IPS-18a (cell line): ENCODE data around the gene PDE4B.

Source experiments
- H3K27ac ChIP-seq: one replicate; pipeline ENCODE4 v1.5.1; 2013; ENCODE audit warnings: low read length
- H3K27me3 ChIP-seq: one replicate; pipeline ENCODE4 v1.6.1; 2013; ENCODE audit warnings: mild to moderate bottlenecking, low read length; ENCODE audit not compliant: control insufficient read depth, insufficient read depth
- H3K36me3 ChIP-seq: one replicate; pipeline ENCODE4 v1.6.1; 2013; ENCODE audit warnings: low read depth, low read length; ENCODE audit not compliant: control insufficient read depth
- H3K4me1 ChIP-seq: one replicate; pipeline ENCODE4 v1.6.1; 2013; ENCODE audit warnings: low read depth, low read length; ENCODE audit not compliant: control insufficient read depth
- H3K4me3 ChIP-seq: one replicate; pipeline ENCODE4 v1.5.1; 2013; ENCODE audit warnings: low read length
- H3K9ac ChIP-seq: one replicate; pipeline ENCODE4 v1.6.1; 2013; ENCODE audit warnings: mild to moderate bottlenecking, low read length, moderate library complexity
- H3K9me3 ChIP-seq: one replicate; pipeline ENCODE4 v1.6.1; 2013; ENCODE audit warnings: low read depth, low read length; ENCODE audit not compliant: control insufficient read depth

PDE4B gene

GRCh38 chr1:65980237-65980636 lies 187.5 kb downstream of the PDE4B start:
- Histone ChIP-seq H3K36me3 (no peaks in the 10 kb centered on the region), H3K27me3 (no peaks in the 10 kb centered on the region), H3K27ac (no peak overlapping the region), H3K4me1 (no peaks in the 10 kb centered on the region), H3K9ac (no peak overlapping the region), H3K9me3 (peaks cover 9% of the 10 kb centered on the region), H3K4me3 (no peak overlapping the region)

DNA sequence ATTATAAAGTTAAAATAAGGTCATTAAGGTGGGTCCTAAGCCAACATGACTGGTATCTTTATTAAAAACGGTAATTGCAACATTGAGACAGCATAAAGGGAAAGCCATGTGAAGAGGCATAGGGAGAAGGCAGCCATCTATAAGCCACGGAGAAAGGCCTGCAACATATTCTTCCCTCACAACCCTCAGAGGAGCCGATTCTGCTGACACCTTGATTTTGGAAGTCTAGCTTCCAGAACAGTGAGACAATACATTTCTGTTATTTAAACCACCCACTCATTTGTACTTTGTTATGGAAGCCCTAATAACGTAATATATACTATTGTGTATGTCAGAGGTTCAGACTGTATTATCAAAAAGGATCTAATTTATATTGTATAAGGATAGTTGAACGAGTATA lies 190.8 kb downstream of the PDE4B start:
- H3K9ac ChIP-seq: no peak overlapping the region

GRCh38 chr1:65985393-65986066 lies 192.8 kb downstream of the PDE4B start:
- Histone ChIP-seq H3K36me3 (no peaks in the 10 kb centered on the region), H3K27me3 (no peaks in the 10 kb centered on the region), H3K27ac (no peak overlapping the region), H3K4me1 (no peaks in the 10 kb centered on the region), H3K9me3 (no peaks in the 10 kb centered on the region), H3K9ac (no peak overlapping the region), H3K4me3 (no peak overlapping the region)

More for the DNA sequence above, 190.8 kb downstream of the PDE4B start:
- H3K9me3 ChIP-seq: no peaks in the 10 kb centered on the region
- no peaks in the 10 kb centered on the region for H3K36me3 ChIP-seq
- no peaks in the 10 kb centered on the region for H3K4me1 ChIP-seq
- H3K27ac ChIP-seq: no peak overlapping the region
- no peaks in the 10 kb centered on the region for H3K27me3 ChIP-seq
- no peak overlapping the region for H3K4me3 ChIP-seq

GRCh38 chr1:65986146-65986545 lies 193.5 kb downstream of the PDE4B start:
- no peaks in the 10 kb centered on the region for H3K4me1 ChIP-seq
- H3K27ac ChIP-seq: no peak overlapping the region
- no peak overlapping the region for H3K9ac ChIP-seq
- H3K9me3 ChIP-seq: no peaks in the 10 kb centered on the region
- H3K36me3 ChIP-seq: no peaks in the 10 kb centered on the region
- H3K27me3 ChIP-seq: no peaks in the 10 kb centered on the region
- no peak overlapping the region for H3K4me3 ChIP-seq

DNA sequence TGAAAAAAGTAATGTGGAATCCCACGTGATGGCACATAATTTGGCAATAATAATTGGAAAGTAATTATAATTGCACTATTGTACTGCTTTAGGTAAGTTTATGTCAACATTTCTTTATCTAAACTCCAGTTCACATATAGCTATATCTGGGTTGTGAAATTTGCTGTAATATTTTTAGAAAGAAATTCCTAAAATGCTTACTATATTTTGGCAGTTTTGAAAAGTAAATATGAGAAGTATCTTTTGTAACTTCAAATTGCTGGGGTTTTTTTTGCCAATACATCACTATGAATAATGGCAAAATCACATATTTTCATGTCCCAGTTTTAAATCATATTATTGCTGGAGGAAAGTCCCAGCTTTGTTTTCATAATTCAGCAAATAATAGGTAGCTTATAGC lies 197.5 kb downstream of the PDE4B start:
- Histone ChIP-seq H3K27me3 (no peaks in the 10 kb centered on the region), H3K4me3 (no peak overlapping the region), H3K27ac (no peak overlapping the region), H3K36me3 (no peaks in the 10 kb centered on the region), H3K9me3 (no peaks in the 10 kb centered on the region), H3K4me1 (no peaks in the 10 kb centered on the region), H3K9ac (no peak overlapping the region)

- H3K27me3 ChIP-seq: no peaks in the 10 kb centered on the region
- no peak overlapping the region for H3K4me3 ChIP-seq
- no peak overlapping the region for H3K9ac ChIP-seq
These were observed 199.0 kb downstream of the PDE4B start for GRCh38 chr1:65991694-65992093.

GRCh38 chr1:65992165-65992821 lies 199.6 kb downstream of the PDE4B start:
- Histone ChIP-seq H3K9me3 (no peaks in the 10 kb centered on the region), H3K27ac (no peak overlapping the region), H3K4me3 (no peak overlapping the region), H3K9ac (no peak overlapping the region), H3K27me3 (no peaks in the 10 kb centered on the region), H3K36me3 (no peaks in the 10 kb centered on the region), H3K4me1 (no peaks in the 10 kb centered on the region)

More at GRCh38 chr1:65991694-65992093, 199.0 kb downstream of the PDE4B start:
- Histone ChIP-seq H3K4me1 (no peaks in the 10 kb centered on the region), H3K27ac (no peak overlapping the region), H3K9me3 (no peaks in the 10 kb centered on the region), H3K36me3 (no peaks in the 10 kb centered on the region)

DNA sequence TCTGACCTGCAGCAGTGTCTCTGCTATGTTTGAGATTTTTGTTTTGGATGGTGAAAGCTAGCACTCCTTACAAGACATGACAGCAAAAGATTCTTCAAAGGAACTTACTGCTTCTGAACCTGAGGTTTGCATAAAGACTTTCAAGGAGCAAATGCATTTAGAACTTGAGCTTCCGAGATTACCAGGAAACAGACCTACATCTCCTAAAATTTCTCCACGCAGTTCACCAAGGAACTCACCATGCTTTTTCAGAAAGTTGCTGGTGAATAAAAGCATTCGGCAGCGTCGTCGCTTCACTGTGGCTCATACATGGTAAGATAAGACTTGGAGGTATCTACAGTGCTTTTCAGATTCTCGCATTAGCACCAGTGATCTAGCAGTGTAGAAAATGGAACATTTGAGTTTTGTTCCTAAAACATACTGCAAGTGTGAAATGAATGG lies 200.2 kb downstream of the PDE4B start:
- H3K27me3 ChIP-seq: no peaks in the 10 kb centered on the region
- H3K36me3 ChIP-seq: no peaks in the 10 kb centered on the region
- no peak overlapping the region for H3K27ac ChIP-seq
- no peak overlapping the region for H3K9ac ChIP-seq
- H3K4me1 ChIP-seq: no peaks in the 10 kb centered on the region
- no peak overlapping the region for H3K4me3 ChIP-seq
- no peaks in the 10 kb centered on the region for H3K9me3 ChIP-seq

- Histone ChIP-seq H3K9ac (no peak overlapping the region), H3K9me3 (no peaks in the 10 kb centered on the region), H3K27me3 (peaks cover 11% of the 10 kb centered on the region), H3K36me3 (no peaks in the 10 kb centered on the region), H3K4me1 (no peaks in the 10 kb centered on the region), H3K27ac (no peak overlapping the region), H3K4me3 (no peak overlapping the region)
These were observed 201.5 kb downstream of the PDE4B start for GRCh38 chr1:65994223-65994622.

DNA sequence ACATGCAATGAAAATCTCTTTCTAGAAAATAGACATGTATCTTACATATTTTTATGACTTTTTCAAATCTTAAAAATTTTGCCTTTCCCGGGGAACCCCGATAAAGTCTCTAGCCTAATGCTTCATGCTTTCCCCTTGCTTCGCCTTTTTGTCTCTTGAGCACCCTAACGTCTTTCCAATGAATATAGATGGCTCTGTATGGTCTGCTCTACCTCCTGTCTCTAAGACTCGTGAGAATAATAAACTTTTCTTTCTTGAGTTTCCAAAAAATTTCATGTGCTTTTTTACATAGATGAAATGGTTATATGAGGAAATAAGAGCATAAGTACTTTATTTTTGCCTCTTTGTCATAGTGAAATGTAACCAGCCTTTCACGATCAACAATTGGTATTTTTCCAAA lies 202.6 kb downstream of the PDE4B start:
- Histone ChIP-seq H3K9ac (no peak overlapping the region), H3K27ac (no peak overlapping the region), H3K4me1 (no peaks in the 10 kb centered on the region), H3K27me3 (peaks cover 22% of the 10 kb centered on the region), H3K36me3 (no peaks in the 10 kb centered on the region), H3K4me3 (no peak overlapping the region), H3K9me3 (no peaks in the 10 kb centered on the region)

- H3K4me1 ChIP-seq: no peaks in the 10 kb centered on the region
- no peaks in the 10 kb centered on the region for H3K9me3 ChIP-seq
- H3K4me3 ChIP-seq: no peak overlapping the region
- no peak overlapping the region for H3K9ac ChIP-seq
- peaks cover 28% of the 10 kb centered on the region for H3K27me3 ChIP-seq
- no peaks in the 10 kb centered on the region for H3K36me3 ChIP-seq
- no peak overlapping the region for H3K27ac ChIP-seq
These were observed 203.2 kb downstream of the PDE4B start for GRCh38 chr1:65995928-65996327.

GRCh38 chr1:65997693-65998092 lies 205.0 kb downstream of the PDE4B start:
- no peaks in the 10 kb centered on the region for H3K9me3 ChIP-seq
- no peaks in the 10 kb centered on the region for H3K4me1 ChIP-seq
- no peak overlapping the region for H3K9ac ChIP-seq
- H3K27ac ChIP-seq: no peak overlapping the region
- H3K36me3 ChIP-seq: no peaks in the 10 kb centered on the region
- H3K27me3 ChIP-seq: peaks cover 46% of the 10 kb centered on the region
- H3K4me3 ChIP-seq: no peak overlapping the region
